GM19328 (cell line): ENCODE measurements around the gene RPS6KB2.

Source experiments
- ATAC-seq: cut with Tn5 transposase; IDR thresholded peaks from one replicate; pipeline ENCODE4 v1.9.1; 2021; ENCODE audit warnings: mild to moderate bottlenecking, moderate library complexity; ENCODE audit not compliant: unreplicated experiment

Gene RPS6KB2

GRCh38 chr11:67410369-67410831 is 17.9 kb upstream of the RPS6KB2 start:
- ATAC-seq = no peak

GRCh38 chr11:67410984-67411784 is 17.1 kb upstream of the RPS6KB2 start:
- ATAC-seq = no peak

- no peak for ATAC-seq
Measured at GRCh38 chr11:67411785-67412152, 16.5 kb upstream of the RPS6KB2 start.

DNA sequence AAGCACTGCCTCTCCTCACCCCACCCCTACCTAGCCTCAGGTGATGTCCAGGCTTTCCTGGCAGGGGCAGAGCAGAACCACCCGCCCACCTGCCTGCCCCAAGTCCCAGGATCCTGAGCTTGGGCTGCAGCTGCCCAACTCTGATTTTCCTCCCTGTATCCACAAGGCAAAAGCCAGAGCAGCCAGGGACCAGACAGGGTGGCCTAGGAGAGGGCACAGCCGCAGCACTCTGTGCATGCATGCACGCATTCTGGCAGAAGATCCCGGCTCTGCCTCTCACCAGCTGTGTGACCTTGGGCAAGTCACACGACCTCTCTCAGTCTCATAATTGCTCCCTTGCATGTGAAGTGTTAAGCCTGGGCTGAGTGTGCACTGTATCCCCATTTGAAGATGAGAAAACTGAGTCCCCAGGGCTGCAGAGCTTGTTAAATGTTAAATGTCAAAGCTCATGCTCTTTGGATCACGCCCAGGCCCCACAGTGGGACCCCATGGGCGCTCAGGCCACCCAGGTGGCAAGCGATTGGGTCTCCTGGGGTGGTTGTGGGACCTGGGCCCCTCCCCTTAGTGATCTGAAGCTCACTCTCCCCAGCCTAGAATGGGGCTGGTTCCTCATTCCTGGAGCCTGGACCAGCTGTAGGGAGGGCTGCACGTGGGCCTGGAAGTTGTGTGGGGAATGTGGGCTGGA is 15.7 kb upstream of the RPS6KB2 start:
- no peak for ATAC-seq

DNA sequence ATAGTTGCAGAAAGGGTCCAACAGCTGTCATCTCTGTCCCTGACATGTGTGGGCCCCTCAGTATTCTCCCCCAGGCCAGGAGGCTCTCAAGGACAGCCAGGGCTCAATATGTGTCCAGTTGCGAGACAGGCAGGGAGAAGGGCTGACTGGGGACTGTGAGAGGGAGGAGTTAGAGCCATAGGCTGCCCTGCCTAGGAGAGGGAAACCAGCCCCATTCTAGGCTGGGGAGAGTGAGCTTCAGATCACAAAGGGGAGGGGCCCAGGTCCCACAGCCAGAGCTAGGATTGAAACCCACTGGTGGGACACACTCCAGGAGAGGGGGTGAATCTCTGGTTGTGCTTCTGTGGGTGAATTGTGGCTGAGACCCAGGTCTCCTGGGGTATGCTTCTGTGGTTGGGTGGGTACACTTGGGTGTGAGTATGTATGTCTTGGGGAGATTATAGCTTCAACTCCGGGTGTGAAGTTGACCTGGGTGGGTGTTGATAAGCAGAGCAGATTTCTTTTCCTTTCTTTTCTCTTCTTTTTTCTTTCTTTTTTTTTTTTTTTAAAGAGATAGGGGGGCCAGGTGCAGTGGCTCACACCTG is 14.9 kb upstream of the RPS6KB2 start:
- no peak for ATAC-seq

DNA sequence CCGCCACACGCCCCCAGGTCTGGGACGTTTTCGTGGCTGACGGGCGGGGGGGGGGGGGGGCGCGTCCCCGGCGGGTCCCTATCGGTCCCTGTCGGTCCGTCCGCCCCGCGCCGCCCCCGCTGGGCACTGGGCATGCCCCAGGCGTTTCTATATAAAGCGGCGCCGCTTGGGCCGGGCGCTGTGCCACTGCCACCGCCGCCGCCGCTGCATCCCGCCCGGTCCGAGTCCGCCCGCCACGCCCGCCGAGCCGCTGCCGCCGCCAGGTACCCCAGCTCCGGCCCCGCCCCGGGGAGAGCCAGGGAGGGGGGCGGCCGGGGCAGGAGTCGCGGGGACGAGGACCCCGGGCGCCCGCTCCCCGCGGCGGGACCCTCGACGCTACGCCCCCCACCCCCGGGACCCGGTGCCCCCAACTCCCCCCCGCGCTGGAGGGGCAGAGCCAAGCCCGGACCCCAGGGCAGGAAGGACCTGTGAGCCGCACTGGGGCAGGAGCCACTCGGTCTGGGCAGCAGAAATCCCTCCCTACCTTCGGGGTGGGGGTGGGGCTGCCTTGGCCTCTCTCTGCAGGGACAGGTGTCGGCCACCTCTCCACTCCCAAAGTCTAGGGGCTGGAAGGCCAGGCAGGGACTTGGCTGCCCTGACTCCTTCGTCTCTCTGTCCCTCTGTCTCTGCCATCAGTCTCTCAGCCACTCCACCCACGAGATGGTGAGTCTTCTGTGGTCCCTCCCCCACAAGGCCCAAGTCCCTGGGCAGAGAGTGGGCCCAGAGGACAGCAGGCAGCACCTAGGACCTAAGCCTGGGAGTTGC is 12.6 kb upstream of the RPS6KB2 start, which contains the start of gene CARNS1:
CARNS1 (plus strand) TSS at position 178 of the 804 bp plus-strand sequence; CDS start at position 700, 522 bp downstream.
- no peak for ATAC-seq

DNA sequence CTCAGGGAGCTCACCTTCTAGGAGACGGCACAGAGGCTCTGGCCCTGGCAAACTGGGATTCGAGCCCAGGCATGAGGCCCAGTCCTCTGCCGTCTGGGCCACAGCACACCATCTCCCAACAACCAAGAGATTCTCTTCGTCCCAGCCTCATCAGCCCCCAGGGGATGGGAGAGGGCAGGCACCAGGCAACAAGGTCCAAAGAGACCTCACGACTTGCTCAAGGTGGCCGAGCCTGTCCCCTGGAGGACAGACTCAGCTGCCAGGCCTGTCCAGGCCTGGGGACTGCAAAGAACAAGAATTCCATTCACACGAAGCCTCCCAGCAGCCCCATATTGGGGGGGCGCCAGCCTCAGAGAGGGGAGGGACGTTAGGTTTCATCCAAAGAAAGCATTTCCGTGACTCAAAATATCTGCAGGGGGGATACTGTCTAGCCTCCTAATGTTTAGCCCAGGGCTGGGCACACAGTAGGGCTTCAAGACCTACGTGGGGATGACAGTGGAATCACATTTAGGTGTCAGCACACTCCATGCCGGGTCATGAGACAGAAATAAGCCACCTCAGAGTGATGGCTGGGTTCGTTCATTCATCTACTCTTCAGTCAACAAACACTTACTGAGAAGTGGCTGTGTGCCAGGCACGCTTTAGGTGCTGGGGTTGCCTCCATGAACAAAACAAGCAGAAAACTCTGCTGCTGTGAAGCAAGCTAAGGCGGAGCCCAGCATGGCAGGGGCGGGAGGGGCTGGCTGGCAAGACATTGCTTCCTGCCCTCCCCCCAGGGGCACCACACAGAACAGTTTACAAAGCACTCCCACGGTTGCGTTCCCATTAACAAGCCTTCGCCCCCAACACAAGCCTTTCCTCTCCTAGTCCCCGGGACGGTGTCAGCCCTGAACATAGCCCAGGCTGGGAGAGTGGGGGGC is 11.6 kb upstream of the RPS6KB2 start:
- no peak for ATAC-seq

DNA sequence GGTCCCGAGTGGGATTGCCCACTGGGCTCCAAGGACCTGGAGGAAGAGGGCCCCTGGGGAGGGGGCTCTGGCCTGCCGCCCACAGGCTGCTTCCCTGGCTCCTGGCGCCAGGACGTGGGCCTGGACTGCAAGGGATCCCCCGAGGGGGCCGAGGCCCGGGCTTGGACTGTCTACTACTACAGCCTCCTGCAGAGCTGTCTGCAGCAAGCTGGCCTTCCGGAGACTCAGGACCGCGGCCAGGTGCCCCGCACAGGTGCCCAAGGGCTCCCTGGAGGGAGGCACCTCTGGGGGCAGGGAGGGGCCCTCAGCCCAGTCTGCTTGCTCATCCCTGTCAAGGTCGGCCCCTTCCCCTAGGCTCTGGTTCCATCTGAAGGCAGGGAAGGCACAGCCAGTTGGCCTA is 10.9 kb upstream of the RPS6KB2 start:
- ATAC-seq = no peak

DNA sequence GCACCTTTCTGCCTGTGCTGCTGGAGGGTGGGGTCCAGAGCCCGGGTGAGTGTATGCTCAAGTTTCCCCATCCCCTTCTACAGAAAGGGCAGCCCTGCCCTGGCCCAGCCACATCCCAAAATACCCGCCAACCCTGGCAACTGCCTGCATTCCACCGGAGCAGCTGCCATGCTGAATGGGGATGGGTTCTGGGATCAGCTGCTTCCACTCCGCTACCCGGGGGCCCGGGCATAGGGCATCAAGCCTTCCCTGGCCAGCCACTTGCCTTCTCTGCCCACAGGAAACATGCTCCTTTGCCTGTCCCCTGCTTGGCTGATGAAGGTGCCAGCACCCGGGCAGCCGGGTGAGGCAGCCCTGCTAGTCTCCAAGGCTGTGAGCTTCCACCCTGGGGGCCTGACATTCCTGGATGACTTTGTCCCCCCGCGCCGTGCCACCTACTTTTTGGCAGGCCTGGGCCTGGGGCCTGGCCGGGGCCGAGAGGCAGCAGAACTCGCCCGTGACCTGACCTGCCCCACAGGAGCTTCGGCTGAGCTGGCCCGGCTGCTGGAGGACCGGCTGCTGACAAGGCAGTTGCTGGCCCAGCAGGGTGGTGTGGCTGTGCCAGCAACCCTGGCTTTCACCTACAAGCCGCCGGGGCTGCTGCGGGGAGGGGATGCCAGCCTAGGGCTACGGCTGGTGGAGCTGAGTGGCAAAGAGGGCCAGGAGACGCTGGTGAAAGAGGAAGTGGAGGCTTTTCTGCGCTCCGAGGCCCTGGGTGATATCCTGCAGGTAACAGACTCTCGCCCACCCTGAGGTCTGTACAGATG is 9.6 kb upstream of the RPS6KB2 start:
- no peak for ATAC-seq

GRCh38 chr11:67419325-67420049 is 8.8 kb upstream of the RPS6KB2 start:
- no peak for ATAC-seq

GRCh38 chr11:67420147-67420645 is 8.1 kb upstream of the RPS6KB2 start:
- no peak for ATAC-seq

DNA sequence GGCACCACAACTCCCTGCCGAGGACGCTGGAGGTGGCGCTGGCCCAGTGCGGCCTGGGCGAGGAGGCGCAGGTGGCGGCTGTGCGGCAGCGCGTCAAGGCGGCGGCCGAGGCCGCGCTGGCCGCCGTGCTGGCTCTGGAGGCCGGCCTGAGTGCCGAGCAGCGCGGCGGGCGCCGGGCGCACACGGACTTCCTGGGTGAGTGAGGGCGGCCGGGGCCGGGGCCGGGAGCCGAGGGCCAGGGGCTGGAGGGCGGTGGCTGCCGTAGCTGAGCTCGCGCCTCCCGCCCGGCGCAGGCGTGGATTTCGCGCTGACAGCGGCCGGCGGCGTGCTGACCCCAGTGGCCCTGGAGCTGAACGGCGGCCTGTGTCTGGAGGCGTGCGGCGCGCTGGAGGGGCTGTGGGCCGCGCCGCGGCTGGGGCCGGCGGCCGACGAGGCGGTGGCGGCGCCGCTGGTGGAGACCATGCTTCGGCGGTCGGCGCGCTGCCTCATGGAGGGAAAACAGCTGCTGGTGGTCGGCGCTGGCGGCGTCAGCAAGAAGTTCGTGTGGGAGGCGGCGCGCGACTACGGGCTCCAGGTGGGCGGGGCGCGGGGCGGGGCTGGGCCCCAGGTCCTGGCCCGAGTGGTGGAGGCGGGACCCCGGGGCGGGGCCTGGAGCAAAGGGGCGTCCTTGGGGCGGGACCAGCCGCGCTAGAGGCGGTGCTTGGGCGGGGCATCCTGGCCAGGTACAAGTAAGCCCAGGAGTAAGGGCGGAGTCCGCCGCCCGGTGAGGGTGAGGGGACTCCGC is 7.5 kb upstream of the RPS6KB2 start:
- peak; percentile 87 for ATAC-seq

- ATAC-seq = no peak
Measured at GRCh38 chr11:67421430-67422031, 6.8 kb upstream of the RPS6KB2 start.

DNA sequence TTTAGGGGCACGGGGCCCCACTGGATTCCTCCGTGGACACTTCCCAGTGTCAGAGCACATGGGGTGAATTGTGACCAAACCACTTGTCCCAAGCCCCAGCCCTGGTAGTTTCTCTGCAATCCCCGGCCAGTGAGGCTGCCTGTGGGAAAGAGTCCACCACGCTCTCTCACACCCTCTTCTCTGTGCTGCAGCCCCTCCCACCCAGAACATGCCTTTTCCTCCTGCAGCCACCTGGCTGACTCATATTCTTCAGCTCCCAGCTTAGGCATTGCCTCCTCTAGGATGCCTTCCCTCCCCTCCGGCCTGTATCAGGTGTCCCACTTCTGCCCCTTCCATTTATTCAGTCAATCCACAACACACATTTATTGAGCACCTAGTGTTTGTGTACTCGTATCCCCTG is 5.4 kb upstream of the RPS6KB2 start:
- no peak for ATAC-seq

- no peak for ATAC-seq
Measured at GRCh38 chr11:67423466-67423865, 4.8 kb upstream of the RPS6KB2 start.

DNA sequence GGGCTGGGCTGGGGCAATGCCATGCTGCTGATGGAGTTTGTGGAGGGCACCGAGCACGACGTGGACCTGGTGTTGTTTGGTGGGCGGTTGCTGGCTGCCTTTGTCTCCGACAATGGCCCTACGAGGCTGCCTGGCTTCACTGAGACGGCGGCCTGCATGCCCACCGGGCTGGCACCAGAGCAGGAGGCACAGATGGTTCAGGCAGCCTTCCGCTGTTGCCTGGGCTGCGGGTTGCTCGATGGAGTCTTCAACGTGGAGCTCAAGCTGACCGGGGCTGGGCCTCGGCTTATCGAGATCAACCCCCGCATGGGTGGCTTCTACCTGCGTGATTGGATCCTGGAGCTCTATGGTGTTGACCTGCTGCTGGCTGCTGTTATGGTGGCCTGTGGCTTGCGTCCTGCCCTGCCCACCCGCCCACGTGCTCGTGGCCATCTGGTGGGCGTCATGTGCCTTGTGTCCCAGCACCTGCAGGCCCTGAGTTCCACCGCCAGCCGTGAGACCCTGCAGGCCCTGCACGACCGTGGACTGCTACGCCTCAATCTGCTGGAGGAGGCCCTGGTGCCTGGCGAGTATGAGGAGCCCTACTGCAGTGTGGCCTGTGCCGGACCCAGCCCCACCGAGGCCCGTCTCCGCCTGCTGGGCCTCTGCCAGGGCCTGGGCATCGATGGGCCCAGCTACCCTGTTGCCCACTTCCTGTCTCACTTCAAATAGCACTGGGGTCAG is 4.2 kb upstream of the RPS6KB2 start:
- ATAC-seq = no peak
